SJCRH30 (cell line): Measurements from ENCODE around the gene KCNJ14. TPM values are rescaled to one million over a fixed set of nuclear protein-coding genes. Genes with fewer than 3 reads are reported as not detected.
A peak's percentile ranks its signal among the peaks of the same experiment; 100 is the strongest.

Experiments used
- DNase-seq, 2 experiments: peaks; one replicate each; pipeline ENCODE4 v3.0.0-alpha.2; 2015 to 2020
- H3K27ac ChIP-seq: fragments of 250-450 bp; sonication (Bioruptor Pico); 2 replicates; pipeline ENCODE4 v1.5.1; 2020; ENCODE audit warnings: mild to moderate bottlenecking, moderate library complexity
- H3K27me3 ChIP-seq: fragments of 250-450 bp; sonication (Bioruptor Pico); 2 replicates; pipeline ENCODE4 v1.5.1; 2020; ENCODE audit warnings: mild to moderate bottlenecking, moderate library complexity
- H3K36me3 ChIP-seq: fragments of 250-450 bp; sonication (Bioruptor Pico); 2 replicates; pipeline ENCODE4 v1.5.1; 2020; ENCODE audit warnings: mild to moderate bottlenecking, moderate library complexity
- H3K4me1 ChIP-seq: fragments of 250-450 bp; sonication (Bioruptor Pico); 2 replicates; pipeline ENCODE4 v1.5.1; 2020; ENCODE audit warnings: mild to moderate bottlenecking, moderate library complexity
- H3K4me3 ChIP-seq: fragments of 250-450 bp; sonication (Bioruptor Pico); 2 replicates; pipeline ENCODE4 v1.5.1; 2020; ENCODE audit warnings: mild to moderate bottlenecking, moderate library complexity
- H3K9me3 ChIP-seq: fragments of 250-450 bp; sonication (Bioruptor Pico); replicated peaks from 2 replicates; pipeline ENCODE4 v1.5.1; 2020; ENCODE audit warnings: mild to moderate bottlenecking, moderate library complexity
- total RNA-seq: library from RNA; depleted of rRNA; stranded (reverse); fragments of >200 nt; shearing (Covaris generic); gene quantifications from 2 replicates; pipeline ENCODE4 v1.2.3, GENCODE V29; 2014

The KCNJ14 gene
- total RNA-seq, 1 experiment from 2014 or later, result 0.57 TPM

DNA sequence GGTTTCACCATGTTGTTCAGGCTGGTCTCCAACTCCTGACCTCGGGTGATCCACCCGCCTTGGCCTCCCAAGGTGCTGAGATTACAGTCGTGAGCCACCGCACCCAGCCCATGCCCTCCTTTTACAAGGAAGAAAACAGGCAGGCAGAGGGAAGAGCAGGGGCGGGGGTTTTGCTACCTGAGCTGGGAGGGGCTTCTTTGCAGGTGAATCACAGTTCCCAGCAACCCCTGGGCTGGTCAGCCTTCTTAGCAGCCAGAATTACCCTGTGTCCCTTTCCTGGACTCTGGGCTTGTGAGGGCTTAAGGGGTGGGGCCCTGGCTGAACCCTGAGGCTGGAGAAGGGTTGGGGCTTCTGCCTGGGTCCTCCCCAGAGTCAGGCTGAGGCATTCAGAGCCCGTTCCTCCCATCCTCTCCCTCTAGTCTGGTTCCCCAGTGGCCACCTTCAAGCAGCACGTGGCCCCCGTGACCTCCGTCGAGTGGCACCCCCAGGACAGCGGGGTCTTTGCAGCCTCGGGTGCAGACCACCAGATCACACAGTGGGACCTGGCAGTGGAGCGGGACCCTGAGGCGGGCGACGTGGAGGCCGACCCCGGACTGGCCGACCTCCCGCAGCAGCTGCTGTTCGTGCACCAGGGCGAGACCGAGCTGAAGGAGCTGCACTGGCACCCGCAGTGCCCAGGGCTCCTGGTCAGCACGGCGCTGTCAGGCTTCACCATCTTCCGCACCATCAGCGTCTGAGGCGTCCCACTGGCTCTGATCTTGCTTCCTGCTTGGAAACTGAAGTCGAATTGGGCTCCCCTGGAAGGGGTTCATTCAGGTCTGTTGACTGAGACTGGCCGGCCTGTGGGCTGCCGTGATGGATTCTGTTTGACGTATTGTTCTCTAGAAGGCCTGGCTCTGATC is 2.8 kb upstream of the KCNJ14 start:
- Histone ChIP-seq H3K9me3 (no peaks in the 10 kb centered on the region), H3K27ac (no peak overlapping the region), H3K36me3 (peaks cover 51% of the 10 kb centered on the region), H3K27me3 (no peaks in the 10 kb centered on the region), H3K4me1 (no peaks in the 10 kb centered on the region), H3K4me3 (no peak overlapping the region)
- DNase-seq, result no peak

DNA sequence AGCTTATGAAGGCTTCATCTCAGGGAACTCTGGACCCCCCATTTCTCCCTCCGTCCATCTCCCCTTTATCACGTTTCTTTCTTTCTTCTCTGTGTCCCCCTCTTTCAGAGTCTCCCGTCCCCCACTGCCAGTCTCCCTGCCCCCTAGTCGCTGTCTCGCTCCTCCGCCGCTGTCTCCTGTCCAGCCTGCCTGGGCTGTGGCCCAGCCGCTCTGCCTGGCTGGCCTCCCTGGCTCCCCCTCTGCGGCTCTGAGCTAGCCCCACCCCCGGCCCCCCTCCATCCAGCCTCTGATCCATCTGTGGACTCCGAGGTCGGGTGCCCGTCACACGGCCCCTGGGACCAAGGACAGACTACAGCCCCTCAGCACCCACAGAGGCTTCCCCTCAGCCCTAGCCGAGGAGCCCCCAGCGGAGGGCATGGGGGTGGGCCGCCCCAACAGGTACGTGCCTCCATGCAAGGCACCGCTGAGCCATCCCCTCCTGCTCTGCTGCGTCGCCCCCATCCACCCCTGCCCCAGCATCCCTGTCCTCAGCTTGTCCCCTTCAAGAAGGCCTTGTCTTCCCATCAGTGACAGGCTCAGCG is 1.1 kb upstream of the KCNJ14 start:
- Histone ChIP-seq H3K4me1 (no peaks in the 10 kb centered on the region), H3K4me3 (no peak overlapping the region), H3K27me3 (no peaks in the 10 kb centered on the region), H3K36me3 (peaks cover 40% of the 10 kb centered on the region), H3K27ac (no peak overlapping the region), H3K9me3 (no peaks in the 10 kb centered on the region)
- DNase-seq, result no peak

DNA sequence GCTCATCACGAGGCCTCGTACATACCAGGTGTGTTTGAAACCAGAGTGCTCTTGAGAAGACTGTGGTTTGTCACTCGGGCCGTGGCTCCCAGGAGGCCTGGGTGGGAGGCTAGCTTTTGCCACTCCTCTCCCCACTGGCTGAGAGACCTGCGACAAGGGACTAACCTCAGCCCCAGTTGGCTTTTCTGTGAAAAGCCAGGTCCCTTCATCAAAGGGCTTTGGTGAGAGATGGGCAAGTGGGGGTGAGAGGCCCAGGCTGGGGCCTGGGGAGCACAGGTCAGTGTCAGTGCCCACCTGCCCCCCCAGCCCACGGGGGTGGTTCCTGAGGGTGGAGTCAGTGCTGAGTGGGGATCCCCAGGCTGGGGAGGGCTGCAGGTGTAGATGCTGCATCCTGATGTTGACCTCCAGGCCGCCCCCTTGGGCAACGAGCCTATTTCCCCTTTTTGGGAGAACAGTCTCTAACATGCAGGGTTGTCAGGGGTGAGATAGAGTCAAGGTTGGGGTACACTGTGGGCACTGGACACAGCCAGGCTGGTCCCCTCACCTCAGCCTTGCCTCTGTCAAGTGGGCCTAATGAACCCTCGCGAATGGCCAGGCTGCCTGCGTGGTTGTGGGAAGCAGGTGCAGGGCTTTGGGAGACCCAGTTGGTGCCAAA is 661 bp downstream of the KCNJ14 start:
- Histone ChIP-seq H3K27me3 (no peaks in the 10 kb centered on the region), H3K4me1 (no peaks in the 10 kb centered on the region), H3K27ac (no peak overlapping the region), H3K4me3 (no peak overlapping the region), H3K36me3 (peaks cover 36% of the 10 kb centered on the region), H3K9me3 (no peaks in the 10 kb centered on the region)
- DNase-seq, result no peak

DNA sequence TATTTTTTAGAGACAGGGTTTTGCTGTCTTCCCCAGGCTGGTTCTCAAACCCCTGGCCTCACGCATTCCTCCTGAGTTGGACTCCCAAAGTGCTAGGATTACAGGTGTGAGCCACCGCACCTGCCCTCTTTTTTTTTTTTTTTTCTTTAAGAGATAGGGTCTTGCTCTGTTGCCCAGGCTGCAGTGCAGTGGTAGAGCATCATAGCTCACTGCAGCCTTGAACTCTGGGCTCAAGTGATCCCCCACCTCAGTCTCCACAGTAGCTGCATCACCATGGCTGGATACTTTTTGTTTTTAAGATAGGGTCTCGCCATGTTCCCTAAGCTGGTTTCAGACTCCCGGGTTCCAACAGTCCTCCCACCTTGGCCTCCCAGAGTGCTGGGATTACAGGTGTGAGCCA is 1.5 kb downstream of the KCNJ14 start:
- H3K9me3 ChIP-seq, result no peaks in the 10 kb centered on the region
- no peaks in the 10 kb centered on the region for H3K4me1 ChIP-seq
- no peaks in the 10 kb centered on the region for H3K27me3 ChIP-seq
- DNase-seq, result no peak
- H3K36me3 ChIP-seq, result peaks cover 28% of the 10 kb centered on the region
- H3K27ac ChIP-seq, result no peak overlapping the region
- H3K4me3 ChIP-seq, result no peak overlapping the region

DNA sequence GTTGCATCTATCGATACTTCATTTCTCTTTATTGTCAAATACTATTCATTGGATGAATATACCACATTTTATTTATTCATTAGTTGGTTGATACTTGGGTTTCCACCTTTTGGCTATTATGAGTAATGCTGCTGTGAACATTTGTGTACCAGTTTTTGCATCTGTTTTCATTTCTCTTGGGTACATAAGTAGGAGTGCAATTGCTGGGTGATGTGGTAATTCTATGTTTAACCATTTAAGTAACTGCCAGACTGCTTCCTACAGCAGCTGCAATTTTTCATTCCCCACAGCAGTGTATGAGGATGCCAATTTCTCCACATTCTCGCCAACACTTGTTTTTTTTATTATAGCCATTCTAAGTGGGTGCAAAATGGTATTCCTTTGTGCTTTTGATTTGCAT is 2.6 kb downstream of the KCNJ14 start:
- DNase-seq, result no peak
- Histone ChIP-seq H3K27ac (no peak overlapping the region), H3K9me3 (no peaks in the 10 kb centered on the region), H3K4me3 (no peak overlapping the region), H3K36me3 (peaks cover 18% of the 10 kb centered on the region), H3K27me3 (no peaks in the 10 kb centered on the region), H3K4me1 (no peaks in the 10 kb centered on the region)

DNA sequence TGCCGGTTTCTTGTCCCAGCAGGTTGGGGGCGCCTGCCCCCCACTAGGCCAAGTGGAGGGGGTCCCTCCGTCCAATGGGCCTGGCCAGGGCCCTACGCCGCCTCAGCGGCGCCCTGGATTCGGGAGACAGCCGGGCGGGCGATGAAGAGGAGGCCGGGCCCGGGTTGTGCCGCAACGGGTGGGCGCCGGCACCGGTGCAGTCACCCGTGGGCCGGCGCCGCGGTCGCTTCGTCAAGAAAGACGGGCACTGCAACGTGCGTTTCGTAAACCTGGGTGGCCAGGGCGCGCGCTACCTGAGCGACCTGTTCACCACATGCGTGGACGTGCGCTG is 6.2 kb downstream of the KCNJ14 start:
- no peak for DNase-seq
- H3K9me3 ChIP-seq, result no peaks in the 10 kb centered on the region
- H3K27me3 ChIP-seq, result no peaks in the 10 kb centered on the region
- H3K27ac ChIP-seq, result no peak overlapping the region
- no peaks in the 10 kb centered on the region for H3K4me1 ChIP-seq
- H3K36me3 ChIP-seq, result peaks cover 10% of the 10 kb centered on the region; the same call in 1 of the 2 replicates
- H3K4me3 ChIP-seq, result no peak overlapping the region

DNA sequence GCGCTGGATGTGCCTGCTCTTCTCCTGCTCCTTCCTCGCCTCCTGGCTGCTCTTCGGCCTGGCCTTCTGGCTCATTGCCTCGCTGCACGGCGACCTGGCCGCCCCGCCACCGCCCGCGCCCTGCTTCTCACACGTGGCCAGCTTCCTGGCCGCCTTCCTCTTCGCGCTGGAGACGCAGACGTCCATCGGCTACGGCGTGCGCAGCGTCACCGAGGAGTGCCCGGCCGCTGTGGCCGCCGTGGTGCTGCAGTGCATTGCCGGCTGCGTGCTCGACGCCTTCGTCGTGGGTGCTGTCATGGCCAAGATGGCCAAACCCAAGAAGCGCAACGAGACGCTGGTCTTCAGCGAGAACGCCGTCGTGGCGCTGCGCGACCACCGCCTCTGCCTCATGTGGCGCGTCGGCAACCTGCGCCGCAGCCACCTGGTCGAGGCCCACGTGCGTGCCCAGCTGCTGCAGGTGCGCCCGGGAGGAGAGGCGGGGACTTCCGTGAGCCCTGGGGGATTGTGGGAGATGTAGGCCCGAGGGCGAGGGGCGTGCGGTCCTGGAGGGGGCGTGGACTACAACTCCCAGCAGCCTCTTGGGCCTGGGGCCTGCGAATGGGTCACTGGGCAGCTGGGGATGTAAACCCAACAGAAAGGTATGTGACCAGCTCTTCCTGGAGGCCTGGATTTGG is 6.7 kb downstream of the KCNJ14 start:
- no peak for DNase-seq
- Histone ChIP-seq H3K36me3 (peaks cover 8% of the 10 kb centered on the region; the same call in 1 of the 2 replicates), H3K4me1 (no peaks in the 10 kb centered on the region), H3K9me3 (no peaks in the 10 kb centered on the region), H3K27ac (no peak overlapping the region), H3K4me3 (no peak overlapping the region), H3K27me3 (no peaks in the 10 kb centered on the region)

DNA sequence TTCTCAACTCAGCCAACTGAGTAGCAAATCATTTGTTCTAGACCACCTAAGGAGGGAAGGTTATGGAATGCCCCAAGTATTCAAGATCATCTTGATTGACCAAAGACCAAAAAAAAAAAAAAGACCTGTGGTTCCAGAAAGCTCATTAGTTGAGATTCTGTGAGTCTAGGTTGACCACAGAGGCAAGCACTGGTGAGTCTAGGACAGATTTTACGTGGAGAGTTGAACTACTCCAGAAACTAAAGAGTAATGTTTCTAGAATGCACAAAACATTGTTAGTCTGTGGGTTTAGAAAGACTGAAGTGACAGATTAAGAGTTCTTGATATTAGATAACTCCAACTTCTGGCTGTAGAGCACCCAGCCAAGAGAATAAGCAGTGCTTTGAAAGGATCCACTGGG is 9.8 kb downstream of the KCNJ14 start:
- H3K4me3 ChIP-seq, result no peak overlapping the region
- H3K9me3 ChIP-seq, result no peaks in the 10 kb centered on the region
- H3K36me3 ChIP-seq, result peaks cover 3% of the 10 kb centered on the region; the same call in 1 of the 2 replicates
- no peak for DNase-seq
- no peak overlapping the region for H3K27ac ChIP-seq
- no peaks in the 10 kb centered on the region for H3K4me1 ChIP-seq
- H3K27me3 ChIP-seq, result no peaks in the 10 kb centered on the region

DNA sequence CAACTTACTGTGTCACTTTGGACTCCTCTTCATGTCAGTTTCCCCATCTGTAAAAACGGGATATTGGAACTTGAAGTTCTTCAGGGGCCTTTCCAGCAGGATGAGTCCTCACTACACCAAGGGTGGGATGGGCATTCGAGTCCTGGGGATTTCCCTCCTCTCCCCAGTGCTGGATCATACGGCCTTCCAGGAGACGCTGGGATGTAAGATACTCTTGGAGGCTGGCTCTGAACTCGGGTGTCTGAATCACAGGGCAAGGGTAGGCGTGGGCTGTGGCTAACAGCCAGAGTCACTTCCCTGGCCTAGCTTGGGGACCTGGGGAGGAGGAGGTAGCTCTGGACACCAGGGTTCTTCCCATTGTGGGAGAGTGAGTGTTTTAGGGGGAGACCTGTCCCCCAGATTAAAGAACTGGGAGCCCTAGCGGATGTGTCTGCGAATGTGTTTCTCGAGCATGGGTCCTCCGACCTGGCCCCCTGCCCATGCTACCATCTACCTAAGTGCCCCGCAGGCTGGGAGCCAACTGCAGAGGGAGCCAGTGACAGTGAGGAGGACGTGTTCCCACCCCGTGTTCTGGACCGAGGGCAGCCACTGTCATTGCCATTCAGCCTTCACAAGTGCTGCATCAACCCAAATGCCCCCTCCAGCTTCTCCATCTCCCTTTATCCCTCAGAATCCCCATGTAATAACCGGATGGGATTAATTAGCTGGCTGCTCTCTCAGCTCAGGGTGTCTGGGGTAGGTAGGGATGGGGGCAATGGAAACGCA is 11.4 kb downstream of the KCNJ14 start:
- no peaks in the 10 kb centered on the region for H3K4me1 ChIP-seq
- no peak for DNase-seq
- no peaks in the 10 kb centered on the region for H3K27me3 ChIP-seq
- no peaks in the 10 kb centered on the region for H3K9me3 ChIP-seq
- no peak overlapping the region for H3K27ac ChIP-seq
- no peak overlapping the region for H3K4me3 ChIP-seq
- H3K36me3 ChIP-seq, result peaks cover 7% of the 10 kb centered on the region; the same call in 1 of the 2 replicates

DNA sequence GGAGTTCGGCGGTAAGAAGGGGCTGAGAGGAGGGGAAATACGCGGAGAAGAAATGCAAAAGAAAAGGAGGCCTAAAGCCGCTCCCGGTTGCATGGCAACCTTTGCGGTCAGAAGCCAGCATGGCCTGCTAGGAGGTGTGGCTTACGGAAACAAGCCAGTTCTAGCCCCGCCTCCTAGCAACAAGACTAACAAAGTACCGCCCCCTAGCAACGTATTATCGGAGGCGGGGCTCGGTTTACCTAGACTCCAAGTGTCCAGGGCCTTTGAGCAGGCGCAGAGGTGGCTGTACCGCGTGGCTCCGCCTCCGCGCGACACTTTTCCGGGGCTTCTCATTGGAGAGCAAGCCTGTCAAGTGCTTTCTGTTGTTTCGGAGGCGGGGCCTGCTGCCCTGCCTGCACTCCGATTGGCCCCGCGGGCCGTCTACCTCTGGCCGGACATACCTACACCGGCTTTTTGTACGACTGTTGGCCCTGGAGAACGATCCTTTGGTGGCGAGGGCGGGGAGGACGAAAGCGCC is 13.5 kb downstream of the KCNJ14 start:
- H3K36me3 ChIP-seq, result peaks cover 17% of the 10 kb centered on the region
- H3K27ac ChIP-seq, result peak overlapping the region; percentile 94
- H3K4me3 ChIP-seq, result peak overlapping the region; percentile 93
- no peaks in the 10 kb centered on the region for H3K9me3 ChIP-seq
- DNase-seq, result peak; percentile 99 to 100
- H3K4me1 ChIP-seq, result no peaks in the 10 kb centered on the region
- H3K27me3 ChIP-seq, result no peaks in the 10 kb centered on the region

DNA sequence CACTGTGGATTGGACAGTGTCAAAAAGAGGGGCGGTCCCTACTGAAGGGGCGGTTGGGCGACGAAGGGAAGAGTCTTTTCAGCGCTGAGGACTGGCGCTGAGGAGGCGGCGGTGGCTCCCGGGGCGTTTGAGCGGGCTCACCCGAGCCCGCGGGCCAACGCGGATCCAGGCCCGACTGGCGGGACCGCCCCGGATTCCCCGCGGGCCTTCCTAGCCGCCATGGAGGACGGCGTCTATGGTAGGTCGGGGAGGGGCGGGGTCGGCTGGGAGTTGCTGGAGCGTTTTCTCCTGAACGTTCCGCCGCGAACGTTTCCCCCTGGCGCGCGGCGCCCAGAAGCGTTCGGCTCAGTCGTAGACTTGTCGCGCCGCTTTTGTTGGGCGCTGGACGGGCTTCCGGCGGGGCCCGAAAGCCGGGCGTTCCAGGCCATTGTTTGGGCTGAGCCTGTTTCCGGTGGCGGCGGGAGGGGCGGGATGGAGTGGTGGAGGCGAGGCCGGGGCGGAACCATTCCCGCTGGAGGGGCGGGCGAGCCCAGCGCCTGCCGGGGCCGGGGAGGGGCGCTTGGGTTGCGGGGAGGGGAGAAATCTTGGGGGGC is 14.0 kb downstream of the KCNJ14 start, which contains the start of gene CYTH2:
CYTH2 (plus strand) TSS at position 81 of the 593 bp plus-strand sequence; CDS start at position 220, 139 bp downstream.
- H3K27ac ChIP-seq, result peak within 1 kb of the TSS; percentile 94
- no peaks in the 10 kb centered on the region for H3K27me3 ChIP-seq
- peak; percentile 83 to 88 for DNase-seq
- H3K36me3 ChIP-seq, result peaks cover 21% of the 10 kb centered on the region
- no peaks in the 10 kb centered on the region for H3K4me1 ChIP-seq
- H3K4me3 ChIP-seq, result peak within 1 kb of the TSS; percentile 93
- H3K9me3 ChIP-seq, result no peaks in the 10 kb centered on the region

DNA sequence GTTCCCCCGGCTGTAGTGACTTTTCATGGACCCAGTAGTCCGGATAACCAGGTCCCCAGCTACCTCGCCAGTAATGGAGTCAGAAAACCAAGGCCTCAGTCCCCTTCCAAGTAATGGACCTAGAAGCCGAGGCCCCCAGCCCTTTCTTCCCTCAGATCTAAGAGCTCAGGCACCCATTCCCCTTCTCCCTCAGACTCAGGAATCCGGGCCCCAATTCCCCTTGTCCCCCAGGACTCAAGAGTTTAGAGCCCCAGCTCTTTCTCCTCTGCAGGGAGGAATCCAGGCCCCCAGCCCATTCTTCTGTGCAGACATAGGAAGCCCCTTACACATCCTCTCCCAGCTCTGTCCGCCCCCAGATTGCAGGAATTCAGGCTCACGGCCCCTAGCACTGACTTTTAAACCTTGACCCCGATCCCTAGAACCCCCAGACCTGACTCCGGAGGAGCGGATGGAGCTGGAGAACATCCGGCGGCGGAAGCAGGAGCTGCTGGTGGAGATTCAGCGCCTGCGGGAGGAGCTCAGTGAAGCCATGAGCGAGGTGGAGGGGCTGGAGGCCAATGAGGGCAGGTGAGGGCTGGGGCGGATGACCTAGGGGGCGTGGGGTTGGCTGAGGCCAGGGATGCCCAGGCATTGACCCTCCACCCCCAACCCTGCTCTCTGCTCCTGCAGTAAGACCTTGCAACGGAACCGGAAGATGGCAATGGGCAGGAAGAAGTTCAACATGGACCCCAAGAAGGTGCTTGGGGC is 14.7 kb downstream of the KCNJ14 start:
- DNase-seq, result no peak
- Histone ChIP-seq H3K27ac (peak overlapping the region; percentile 94; the same call in 1 of the 2 replicates), H3K4me1 (no peaks in the 10 kb centered on the region), H3K9me3 (no peaks in the 10 kb centered on the region), H3K27me3 (no peaks in the 10 kb centered on the region), H3K36me3 (peaks cover 28% of the 10 kb centered on the region), H3K4me3 (peak overlapping the region; percentile 93)

DNA sequence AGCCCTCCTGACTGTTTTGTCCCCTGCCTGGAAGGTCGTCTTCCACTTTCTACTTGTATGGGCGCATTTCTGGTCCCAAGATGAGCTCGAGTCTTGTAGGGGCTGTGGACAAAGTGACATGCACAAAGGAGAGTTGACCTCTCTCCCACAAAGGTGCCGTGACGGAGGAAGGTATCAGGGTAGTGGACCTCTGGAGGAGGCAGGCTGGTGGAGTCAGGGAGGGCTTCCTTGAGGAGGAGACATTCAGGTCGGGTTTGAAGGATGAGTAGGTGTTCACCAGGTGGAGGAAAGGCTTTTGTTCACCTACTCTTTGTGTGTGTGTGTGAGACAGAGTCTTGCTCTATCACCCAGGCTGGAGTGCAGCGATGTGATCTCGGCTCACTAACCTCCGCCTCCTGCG is 15.5 kb downstream of the KCNJ14 start:
- DNase-seq, result no peak
- Histone ChIP-seq H3K36me3 (peaks cover 36% of the 10 kb centered on the region), H3K27me3 (no peaks in the 10 kb centered on the region), H3K4me3 (no peak overlapping the region), H3K9me3 (no peaks in the 10 kb centered on the region), H3K4me1 (no peaks in the 10 kb centered on the region), H3K27ac (no peak overlapping the region)
